GM21529 (cell line): ENCODE results near the gene ABCB4.

Source experiments
- ATAC-seq: cut with Tn5 transposase; IDR thresholded peaks from one replicate; pipeline ENCODE4 v1.9.1; 2021; ENCODE audit not compliant: unreplicated experiment

Gene ABCB4

GRCh38 chr7:87475359-87476178 is at the start of gene ABCB4:
Gene ABCB4 (minus strand): TSS chr7:87475680. CDS start chr7:87475465, 215 bp downstream.
- ATAC-seq, result peak; percentile 17

GRCh38 chr7:87518735-87519134 is 43.3 kb upstream of the ABCB4 start:
- no peak for ATAC-seq

- ATAC-seq, result no peak
Measured at GRCh38 chr7:87517891-87518290, 42.4 kb upstream of the ABCB4 start.

GRCh38 chr7:87517136-87517815 is 41.8 kb upstream of the ABCB4 start:
- ATAC-seq, result no peak

GRCh38 chr7:87513735-87514335 is 38.4 kb upstream of the ABCB4 start:
- no peak for ATAC-seq

- no peak for ATAC-seq
Measured at GRCh38 chr7:87512906-87513305, 37.4 kb upstream of the ABCB4 start.

- ATAC-seq, result peak; percentile 38
Measured at GRCh38 chr7:87511510-87511909, 36.0 kb upstream of the ABCB4 start.

GRCh38 chr7:87510411-87510875 is 35.0 kb upstream of the ABCB4 start:
- no peak for ATAC-seq

- no peak for ATAC-seq
Measured at GRCh38 chr7:87507446-87507845, 32.0 kb upstream of the ABCB4 start.

GRCh38 chr7:87506246-87507180 is 31.0 kb upstream of the ABCB4 start:
- no peak for ATAC-seq

GRCh38 chr7:87505557-87506245 is 30.2 kb upstream of the ABCB4 start:
- peak; percentile 66 for ATAC-seq

- no peak for ATAC-seq
Measured at GRCh38 chr7:87505122-87505521, 29.6 kb upstream of the ABCB4 start.

GRCh38 chr7:87499494-87499893 is 24.0 kb upstream of the ABCB4 start:
- no peak for ATAC-seq

GRCh38 chr7:87498893-87499292 is 23.4 kb upstream of the ABCB4 start:
- ATAC-seq, result no peak

GRCh38 chr7:87497482-87497881 is 22.0 kb upstream of the ABCB4 start:
- no peak for ATAC-seq

- no peak for ATAC-seq
Measured at GRCh38 chr7:87495366-87495765, 19.9 kb upstream of the ABCB4 start.

GRCh38 chr7:87494454-87494853 is 19.0 kb upstream of the ABCB4 start:
- ATAC-seq, result no peak

GRCh38 chr7:87483131-87483530 is 7.7 kb upstream of the ABCB4 start:
- no peak for ATAC-seq

- ATAC-seq, result no peak
Measured at GRCh38 chr7:87482115-87482514, 6.6 kb upstream of the ABCB4 start.

- no peak for ATAC-seq
Measured at GRCh38 chr7:87480386-87480785, 4.9 kb upstream of the ABCB4 start.
